ENCODE measurements around the gene FBXO40. TPM values are rescaled to one million over a fixed set of nuclear protein-coding genes. Genes with fewer than 3 reads are reported as not detected.
"Not testable (repeated sequence)": the region's sequence is repeated elsewhere in the genome, so short reads cannot be mapped to it uniquely, and the experiment has no call there.

FBXO40 gene
- polyA plus RNA-seq (2013, experiment 1 of 2; ENCODE audit: insufficient read length): not detected
- 0.07 TPM for polyA plus RNA-seq (2013, experiment 2 of 2; ENCODE audit: insufficient read length)

- no peak for DNase-seq
Observed at GRCh38 chr3:121592856-121593702, at the start of gene FBXO40. Gene FBXO40 (plus strand): TSS chr3:121593379. CDS start chr3:121620576, 27,197 bp downstream.

GRCh38 chr3:121545049-121545573, 48.1 kb upstream of the FBXO40 start:
- DNase-seq: peak; percentile 1

- peak; percentile 95 for DNase-seq
Observed at GRCh38 chr3:121545574-121546455, 47.4 kb upstream of the FBXO40 start, which contains the start of gene POLQ. Gene POLQ (minus strand): TSS chr3:121545988. CDS start chr3:121545877, 111 bp downstream.

GRCh38 chr3:121552379-121552778, 40.8 kb upstream of the FBXO40 start:
- no peak for DNase-seq

GRCh38 chr3:121552797-121553196, 40.4 kb upstream of the FBXO40 start:
- DNase-seq: no peak

- DNase-seq: no peak
Observed at GRCh38 chr3:121557426-121557934, 35.7 kb upstream of the FBXO40 start.

- DNase-seq: no peak
Observed at GRCh38 chr3:121562148-121562547, 31.0 kb upstream of the FBXO40 start.

- DNase-seq: no peak
Observed at GRCh38 chr3:121566773-121567172, 26.4 kb upstream of the FBXO40 start.

- DNase-seq: no peak
Observed at GRCh38 chr3:121567649-121568048, 25.5 kb upstream of the FBXO40 start, which contains the start of gene ARGFX. Gene ARGFX (plus strand): TSS chr3:121567949. CDS start chr3:121570714, 2,765 bp downstream.

GRCh38 chr3:121574449-121574848, 18.7 kb upstream of the FBXO40 start:
- no peak for DNase-seq

- no peak for DNase-seq
Observed at GRCh38 chr3:121581691-121582090, 11.5 kb upstream of the FBXO40 start.

GRCh38 chr3:121584418-121584817, 8.8 kb upstream of the FBXO40 start:
- DNase-seq: no peak

- DNase-seq: not testable (repeated sequence)
Observed at GRCh38 chr3:121593806-121594205, 627 bp downstream of the FBXO40 start.

GRCh38 chr3:121594850-121595249, 1.7 kb downstream of the FBXO40 start:
- no peak for DNase-seq

GRCh38 chr3:121595765-121596406, 2.7 kb downstream of the FBXO40 start:
- no peak for DNase-seq

- no peak for DNase-seq
Observed at GRCh38 chr3:121598564-121598963, 5.4 kb downstream of the FBXO40 start.

- DNase-seq: not testable (repeated sequence)
Observed at GRCh38 chr3:121599900-121600299, 6.7 kb downstream of the FBXO40 start.

- no peak for DNase-seq
Observed at GRCh38 chr3:121601212-121601812, 8.1 kb downstream of the FBXO40 start.

- no peak for DNase-seq
Observed at GRCh38 chr3:121604759-121605158, 11.6 kb downstream of the FBXO40 start.

GRCh38 chr3:121606106-121606505, 12.9 kb downstream of the FBXO40 start:
- DNase-seq: no peak

- no peak for DNase-seq
Observed at GRCh38 chr3:121619691-121620090, 26.5 kb downstream of the FBXO40 start.

All from fibroblast of skin of scalp (primary cell).